Measurements from ENCODE around the gene VEGFA. TPM values are rescaled to one million over a fixed set of nuclear protein-coding genes. Genes with fewer than 3 reads are reported as not detected.

Gene VEGFA
- total RNA-seq, 1 experiment from 2014 or later = 116 TPM

DNA sequence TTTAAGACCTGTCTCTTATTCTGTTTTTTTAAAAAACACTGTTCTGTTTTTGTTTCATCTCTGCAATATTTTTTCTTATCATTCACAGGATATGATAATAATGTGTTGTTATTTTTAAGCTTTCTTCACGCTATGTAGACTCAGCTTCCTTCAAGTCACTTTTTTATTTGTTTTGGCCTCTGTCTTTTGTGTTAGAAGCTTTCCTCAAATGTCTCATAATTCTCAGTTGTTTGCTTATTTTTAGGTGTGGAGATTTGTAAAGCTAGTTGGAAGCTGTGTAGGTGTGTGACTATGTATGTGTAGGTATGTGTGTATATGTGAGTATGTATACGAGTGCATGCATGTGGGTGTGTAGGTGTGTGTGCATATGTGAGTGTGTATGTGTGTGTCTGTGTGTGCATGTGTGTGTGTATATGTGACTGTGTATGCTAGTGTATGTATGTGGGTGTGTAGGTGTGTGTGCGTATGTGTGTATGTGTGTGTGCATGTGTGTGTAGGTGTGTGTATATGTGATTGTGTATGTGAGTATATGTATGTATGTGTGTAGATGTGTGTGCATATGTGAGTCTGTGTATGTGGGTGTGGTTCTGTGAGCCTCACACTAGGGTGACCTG lies 16.3 kb upstream of the VEGFA start:
- intact Hi-C loops (cut with micrococcal nuclease; ENCODE audit: unreplicated experiment) = no loop called here
- Histone ChIP-seq H3K27me3 (replicated peaks; ENCODE audit: insufficient read depth, low read depth, low read length, poor library complexity) (no peaks in the 10 kb centered on the region), H3K4me3 (ENCODE audit: low read depth, low read length, poor library complexity, severe bottlenecking) (no peak overlapping the region), H3K4me1 (ENCODE audit: insufficient read depth, low read length, poor library complexity, severe bottlenecking) (no peaks in the 10 kb centered on the region), H3K27ac (ENCODE audit: low read depth, low read length, poor library complexity, severe bottlenecking) (no peak overlapping the region), H3K36me3 (ENCODE audit: insufficient read depth, low read length, poor library complexity, severe bottlenecking) (no peaks in the 10 kb centered on the region), H3K9me3 (ENCODE audit: low read depth, low read length, poor library complexity, severe bottlenecking) (no peaks in the 10 kb centered on the region)
- no TSS peak for BruUV-seq (replicated peaks)
- DNase-seq (ENCODE audit: low spot score) = no peak
- ChIA-PET CTCF (no interaction called here), POLR2A (ENCODE audit: low non-redundant PET) (no interaction called here)
- TF ChIP-seq EZH2 (IDR thresholded peaks at IDR 0.05; ENCODE audit: borderline replicate concordance, low read depth, low read length, poor library complexity, severe bottlenecking) = no peak
- TF ChIP-seq, protein P1, sequence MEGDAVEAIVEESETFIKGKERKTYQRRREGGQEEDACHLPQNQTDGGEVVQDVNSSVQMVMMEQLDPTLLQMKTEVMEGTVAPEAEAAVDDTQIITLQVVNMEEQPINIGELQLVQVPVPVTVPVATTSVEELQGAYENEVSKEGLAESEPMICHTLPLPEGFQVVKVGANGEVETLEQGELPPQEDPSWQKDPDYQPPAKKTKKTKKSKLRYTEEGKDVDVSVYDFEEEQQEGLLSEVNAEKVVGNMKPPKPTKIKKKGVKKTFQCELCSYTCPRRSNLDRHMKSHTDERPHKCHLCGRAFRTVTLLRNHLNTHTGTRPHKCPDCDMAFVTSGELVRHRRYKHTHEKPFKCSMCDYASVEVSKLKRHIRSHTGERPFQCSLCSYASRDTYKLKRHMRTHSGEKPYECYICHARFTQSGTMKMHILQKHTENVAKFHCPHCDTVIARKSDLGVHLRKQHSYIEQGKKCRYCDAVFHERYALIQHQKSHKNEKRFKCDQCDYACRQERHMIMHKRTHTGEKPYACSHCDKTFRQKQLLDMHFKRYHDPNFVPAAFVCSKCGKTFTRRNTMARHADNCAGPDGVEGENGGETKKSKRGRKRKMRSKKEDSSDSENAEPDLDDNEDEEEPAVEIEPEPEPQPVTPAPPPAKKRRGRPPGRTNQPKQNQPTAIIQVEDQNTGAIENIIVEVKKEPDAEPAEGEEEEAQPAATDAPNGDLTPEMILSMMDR (conservative IDR thresholded peaks at IDR 0.05; ENCODE audit: low read depth, low read length) = no peak

DNA sequence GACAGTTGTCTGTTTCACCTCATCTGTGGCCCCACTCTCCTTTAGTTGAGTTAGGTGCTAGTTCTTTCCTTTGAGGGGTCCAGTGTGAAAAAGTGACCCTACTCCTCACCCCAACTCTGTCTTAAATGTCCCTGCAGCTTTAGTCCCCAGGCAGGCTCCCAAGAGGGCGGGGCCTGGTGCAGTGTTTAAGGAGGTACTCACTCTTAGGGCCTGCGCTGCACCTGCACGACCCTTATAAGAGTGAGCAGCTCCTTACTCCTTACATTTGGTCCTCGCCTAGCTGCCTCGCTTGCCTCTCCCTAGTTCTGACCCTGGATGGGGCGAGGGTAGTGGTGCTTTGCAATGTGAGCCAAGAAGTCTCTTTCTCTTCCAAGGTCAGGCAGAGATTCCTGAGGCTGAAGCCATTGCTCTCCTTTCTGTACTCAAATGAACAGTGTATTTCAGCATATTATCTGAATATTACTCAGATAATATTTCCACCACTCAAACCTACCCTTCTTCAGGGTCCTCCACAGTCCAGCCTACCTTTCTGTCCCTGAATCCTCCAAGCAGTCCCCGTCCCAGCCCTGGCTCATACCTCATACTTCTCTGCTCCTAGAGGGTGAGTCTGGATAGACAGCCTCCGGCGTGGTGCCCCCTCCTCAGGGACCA lies 11.9 kb upstream of the VEGFA start:
- CTCF ChIA-PET = no interaction called here
- no peaks in the 10 kb centered on the region for H3K9me3 ChIP-seq (ENCODE audit: low read depth, low read length, poor library complexity, severe bottlenecking)
- no TSS peak for BruUV-seq (replicated peaks)
- no peak overlapping the region for H3K27ac ChIP-seq (ENCODE audit: low read depth, low read length, poor library complexity, severe bottlenecking)
- no peaks in the 10 kb centered on the region for H3K36me3 ChIP-seq (ENCODE audit: insufficient read depth, low read length, poor library complexity, severe bottlenecking)
- H3K4me1 ChIP-seq (ENCODE audit: insufficient read depth, low read length, poor library complexity, severe bottlenecking) = peaks cover under 1% of the 10 kb centered on the region
- DNase-seq (ENCODE audit: low spot score) = no peak
- H3K27me3 ChIP-seq (replicated peaks; ENCODE audit: insufficient read depth, low read depth, low read length, poor library complexity) = no peaks in the 10 kb centered on the region
- TF ChIP-seq EZH2 (IDR thresholded peaks at IDR 0.05; ENCODE audit: borderline replicate concordance, low read depth, low read length, poor library complexity, severe bottlenecking) = no peak
- TF ChIP-seq, protein P1 (conservative IDR thresholded peaks at IDR 0.05; ENCODE audit: low read depth, low read length) = no peak
- POLR2A ChIA-PET (ENCODE audit: low non-redundant PET) = no interaction called here
- H3K4me3 ChIP-seq (ENCODE audit: low read depth, low read length, poor library complexity, severe bottlenecking) = no peak overlapping the region
- intact Hi-C loops (cut with micrococcal nuclease; ENCODE audit: unreplicated experiment) = loop anchor here (5.0 kb wide), 2 partner anchors 91 to 151 kb away; no protein-coding TSS in a partner anchor

DNA sequence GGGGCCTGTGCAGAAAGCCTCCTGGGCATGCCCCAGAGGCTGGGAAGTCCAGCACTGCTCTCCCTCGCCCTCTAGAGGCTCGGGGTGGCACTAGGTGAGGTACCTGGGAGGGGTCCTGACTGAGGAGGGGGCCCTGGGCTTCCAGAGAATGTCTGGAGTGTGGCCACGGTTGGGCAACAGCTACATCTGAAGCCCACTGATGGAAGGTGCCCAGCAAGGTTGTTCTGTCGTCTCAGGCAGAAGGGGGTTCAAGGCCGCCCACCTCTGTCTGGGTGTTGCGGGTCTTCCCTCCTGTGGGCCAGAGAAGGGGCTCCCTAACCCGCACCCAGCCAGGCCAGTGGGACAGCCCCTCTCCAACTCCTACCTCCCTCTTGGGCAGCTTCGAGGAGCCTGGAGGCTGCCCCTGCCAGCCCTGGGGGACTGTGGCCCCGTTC lies 11.4 kb upstream of the VEGFA start:
- POLR2A ChIA-PET (ENCODE audit: low non-redundant PET) = no interaction called here
- DNase-seq (ENCODE audit: low spot score) = peak; percentile 35

More for the DNA sequence above, 11.4 kb upstream of the VEGFA start:
- no peak overlapping the region for H3K4me3 ChIP-seq (ENCODE audit: low read depth, low read length, poor library complexity, severe bottlenecking)
- no TSS peak for BruUV-seq (replicated peaks)
- TF ChIP-seq EZH2 (IDR thresholded peaks at IDR 0.05; ENCODE audit: borderline replicate concordance, low read depth, low read length, poor library complexity, severe bottlenecking) = no peak
- TF ChIP-seq, protein P1 (conservative IDR thresholded peaks at IDR 0.05; ENCODE audit: low read depth, low read length) = peak; percentile 86
- peaks cover 4% of the 10 kb centered on the region for H3K4me1 ChIP-seq (ENCODE audit: insufficient read depth, low read length, poor library complexity, severe bottlenecking)
- no peaks in the 10 kb centered on the region for H3K36me3 ChIP-seq (ENCODE audit: insufficient read depth, low read length, poor library complexity, severe bottlenecking)
- no peaks in the 10 kb centered on the region for H3K27me3 ChIP-seq (replicated peaks; ENCODE audit: insufficient read depth, low read depth, low read length, poor library complexity)
- CTCF ChIA-PET = no interaction called here
- intact Hi-C loops (cut with micrococcal nuclease; ENCODE audit: unreplicated experiment) = loop anchor here (5.0 kb wide), 2 partner anchors 91 to 151 kb away; no protein-coding TSS in a partner anchor
- H3K9me3 ChIP-seq (ENCODE audit: low read depth, low read length, poor library complexity, severe bottlenecking) = no peaks in the 10 kb centered on the region
- no peak overlapping the region for H3K27ac ChIP-seq (ENCODE audit: low read depth, low read length, poor library complexity, severe bottlenecking)

Data from A673 (cell line).